Hepatocyte (in vitro differentiated cells): ENCODE measurements around the gene ZNF710. TPM values are rescaled to one million over a fixed set of nuclear protein-coding genes. Genes with fewer than 3 reads are reported as not detected.

Experiments used
- DNase-seq: peaks from one replicate; pipeline ENCODE4 v3.0.0-alpha.2; 2016; ENCODE audit warnings: low spot score
- H2AFZ ChIP-seq: fragments of 200-600 bp; sonication (generic); 2 replicates; pipeline ENCODE4 v1.6.0; 2016; ENCODE audit warnings: antibody characterized with exemption, mild to moderate bottlenecking
- H3K27ac ChIP-seq: fragments of 200-600 bp; sonication (generic); 2 replicates; pipeline ENCODE4 v1.5.1; 2016; ENCODE audit warnings: mild to moderate bottlenecking
- H3K27me3 ChIP-seq: fragments of 200-600 bp; sonication (generic); 2 replicates; pipeline ENCODE4 v1.6.1; 2016
- H3K36me3 ChIP-seq: fragments of 200-600 bp; sonication (generic); replicated peaks from 2 replicates; pipeline ENCODE4 v1.5.1; 2016; ENCODE audit warnings: low read depth; ENCODE audit not compliant: insufficient read depth
- H3K4me1 ChIP-seq: fragments of 200-600 bp; sonication (generic); 2 replicates; pipeline ENCODE4 v1.5.1; 2016; ENCODE audit warnings: mild to moderate bottlenecking, moderate library complexity; ENCODE audit not compliant: insufficient read depth
- H3K4me2 ChIP-seq: fragments of 200-600 bp; sonication (generic); 2 replicates; pipeline ENCODE4 v1.6.0; 2016
- H3K4me3 ChIP-seq: fragments of 200-600 bp; sonication (generic); 2 replicates; pipeline ENCODE4 v1.5.1; 2016; ENCODE audit warnings: mild to moderate bottlenecking
- H3K79me2 ChIP-seq: fragments of 200-600 bp; sonication (generic); 2 replicates; pipeline ENCODE4 v1.6.0; 2017; ENCODE audit warnings: mild to moderate bottlenecking
- H3K9me2 ChIP-seq: fragments of 200-600 bp; sonication (generic); replicated peaks from 2 replicates; pipeline ENCODE4 v1.6.0; 2017; ENCODE audit warnings: mild to moderate bottlenecking; ENCODE audit not compliant: insufficient read depth
- H3K9me3 ChIP-seq: fragments of 200-600 bp; sonication (generic); 2 replicates; pipeline ENCODE4 v1.5.1; 2016; ENCODE audit warnings: low read depth, mild to moderate bottlenecking
- H4K20me1 ChIP-seq: fragments of 200-600 bp; sonication (generic); 2 replicates; pipeline ENCODE4 v1.6.0; 2016; ENCODE audit warnings: mild to moderate bottlenecking; ENCODE audit not compliant: insufficient read depth, poor library complexity, severe bottlenecking
- CTCF ChIP-seq: fragments of 200-600 bp; sonication (generic); IDR thresholded peaks from 2 replicates; pipeline ENCODE4 v1.5.1; 2016; ENCODE audit warnings: antibody characterized with exemption, mild to moderate bottlenecking; ENCODE audit not compliant: poor library complexity
- EZH2 ChIP-seq: fragments of 200-600 bp; sonication (generic); IDR thresholded peaks from 2 replicates; pipeline ENCODE4 v1.6.1; 2016; ENCODE audit warnings: antibody characterized with exemption, mild to moderate bottlenecking, borderline replicate concordance
- EZH2phosphoT487 ChIP-seq: fragments of 200-600 bp; sonication (generic); IDR thresholded peaks from one replicate; pipeline ENCODE4 v1.6.1; 2018; ENCODE audit warnings: antibody characterized with exemption, mild to moderate bottlenecking, low read depth, moderate library complexity; ENCODE audit not compliant: unreplicated experiment, severe bottlenecking
- WGBS: methylation state at CpG from one replicate; pipeline ENCODE4 v1.1.6; 2016; ENCODE audit warnings: low lambda C conversion rate; ENCODE audit errors: missing lambda C conversion rate; 5-methylcytosine and 5-hydroxymethylcytosine counted together
- polyA plus RNA-seq: library from polyadenylated mRNA; unstranded; fragments of >200 nt; fragmentation: Nextera tagmentation; extraction: Ambion mirVana; gene quantifications from 2 replicates; pipeline ENCODE4 v1.2.1, GENCODE V29; 2016
- total RNA-seq: library from RNA; depleted of rRNA; stranded (reverse); fragments of >200 nt; gene quantifications from 2 replicates; pipeline ENCODE4 v1.2.3, GENCODE V29; 2014

Gene ZNF710
- total and polyA plus RNA-seq, 2 experiments from 2014 or later, result 14.5 to 17.2 TPM

- no peaks in the 10 kb centered on the region for H3K4me1 ChIP-seq
- TF ChIP-seq CTCF, result no peak
- no peak for TF ChIP-seq EZH2
- no peak for TF ChIP-seq EZH2phosphoT487
- DNase-seq, result no peak
- H3K27ac ChIP-seq, result no peak overlapping the region
- H3K79me2 ChIP-seq, result no peaks in the 10 kb centered on the region
- H3K4me3 ChIP-seq, result no peak overlapping the region
- WGBS, result 94% methylated on average over 11 of the region's 11 CpGs
- no peaks in the 10 kb centered on the region for H4K20me1 ChIP-seq
- no peak overlapping the region for H2AFZ ChIP-seq
- H3K27me3 ChIP-seq, result no peaks in the 10 kb centered on the region
- no peaks in the 10 kb centered on the region for H3K9me3 ChIP-seq
- no peaks in the 10 kb centered on the region for H3K36me3 ChIP-seq
- H3K4me2 ChIP-seq, result no peak overlapping the region
- H3K9me2 ChIP-seq, result no peaks in the 10 kb centered on the region
Measured at GRCh38 chr15:89963301-89964231, 37.6 kb upstream of the ZNF710 start.

GRCh38 chr15:89964232-89964954, 36.7 kb upstream of the ZNF710 start:
- Histone ChIP-seq H3K9me3 (no peaks in the 10 kb centered on the region), H3K36me3 (no peaks in the 10 kb centered on the region), H3K4me1 (no peaks in the 10 kb centered on the region), H3K4me2 (no peak overlapping the region), H3K27me3 (no peaks in the 10 kb centered on the region), H3K27ac (no peak overlapping the region), H4K20me1 (no peaks in the 10 kb centered on the region), H3K4me3 (no peak overlapping the region), H3K79me2 (no peaks in the 10 kb centered on the region), H3K9me2 (no peaks in the 10 kb centered on the region), H2AFZ (no peak overlapping the region)
- TF ChIP-seq CTCF (no peak), EZH2 (no peak), EZH2phosphoT487 (no peak)
- 89% methylated on average over 3 of the region's 3 CpGs for WGBS
- DNase-seq, result no peak

- Histone ChIP-seq H3K27ac (no peak overlapping the region), H4K20me1 (no peaks in the 10 kb centered on the region), H3K27me3 (no peaks in the 10 kb centered on the region), H3K4me1 (no peaks in the 10 kb centered on the region), H2AFZ (no peak overlapping the region), H3K9me3 (no peaks in the 10 kb centered on the region), H3K79me2 (no peaks in the 10 kb centered on the region), H3K9me2 (no peaks in the 10 kb centered on the region), H3K36me3 (no peaks in the 10 kb centered on the region), H3K4me3 (no peak overlapping the region), H3K4me2 (no peak overlapping the region)
- no peak for DNase-seq
- 92% methylated on average over 4 of the region's 4 CpGs for WGBS
- no peak for TF ChIP-seq CTCF
- no peak for TF ChIP-seq EZH2phosphoT487
- TF ChIP-seq EZH2, result no peak
Measured at GRCh38 chr15:89967881-89968280, 33.2 kb upstream of the ZNF710 start.
